HG03354 (cell line): Measurements from ENCODE around the gene MRPL54.
"Not testable (repeated sequence)": the region's sequence is repeated elsewhere in the genome, so short reads cannot be mapped to it uniquely, and the experiment has no call there.

Experiments
- ATAC-seq: cut with Tn5 transposase; IDR thresholded peaks from one replicate; pipeline ENCODE4 v1.9.1; 2021; ENCODE audit warnings: mild to moderate bottlenecking; ENCODE audit not compliant: unreplicated experiment, poor library complexity, severe bottlenecking

Gene MRPL54

GRCh38 chr19:3738477-3739220 is 23.8 kb upstream of the MRPL54 start:
- no peak for ATAC-seq

GRCh38 chr19:3740431-3740830 is 22.1 kb upstream of the MRPL54 start:
- no peak for ATAC-seq

GRCh38 chr19:3743486-3743885 is 19.0 kb upstream of the MRPL54 start:
- no peak for ATAC-seq

GRCh38 chr19:3745363-3746045 is 17.0 kb upstream of the MRPL54 start:
- no peak for ATAC-seq

- no peak for ATAC-seq
Observed at GRCh38 chr19:3746371-3747056, 16.0 kb upstream of the MRPL54 start.

GRCh38 chr19:3748965-3749364 is 13.5 kb upstream of the MRPL54 start:
- ATAC-seq, result no peak

GRCh38 chr19:3750211-3750610 is 12.3 kb upstream of the MRPL54 start:
- ATAC-seq, result no peak

- ATAC-seq, result no peak
Observed at GRCh38 chr19:3751236-3751635, 11.2 kb upstream of the MRPL54 start.

- ATAC-seq, result no peak
Observed at GRCh38 chr19:3752492-3752891, 10.0 kb upstream of the MRPL54 start.

GRCh38 chr19:3753631-3754410 is 8.7 kb upstream of the MRPL54 start:
- ATAC-seq, result no peak

GRCh38 chr19:3757705-3758104 is 4.8 kb upstream of the MRPL54 start:
- not testable (repeated sequence) for ATAC-seq

- ATAC-seq, result not testable (repeated sequence)
Observed at GRCh38 chr19:3758297-3758696, 4.2 kb upstream of the MRPL54 start.

GRCh38 chr19:3759482-3760254 is 2.8 kb upstream of the MRPL54 start:
- no peak for ATAC-seq

- no peak for ATAC-seq
Observed at GRCh38 chr19:3760871-3761361, 1.6 kb upstream of the MRPL54 start.

- ATAC-seq, result peak; percentile 51
Observed at GRCh38 chr19:3761382-3762129, 926 bp upstream of the MRPL54 start, which contains the start of gene APBA3. TSS of gene APBA3 (minus strand) at chr19:3761692. CDS start at chr19:3760264, 1,428 bp downstream.

GRCh38 chr19:3762130-3762473 is 380 bp upstream of the MRPL54 start:
- no peak for ATAC-seq

GRCh38 chr19:3765121-3765520 is 2.6 kb downstream of the MRPL54 start:
- ATAC-seq, result no peak

GRCh38 chr19:3765757-3766156 is 3.3 kb downstream of the MRPL54 start:
- not testable (repeated sequence) for ATAC-seq
